DMS153 (cell line): Measurements from ENCODE around the gene ATP6V0A1.
"Not testable (repeated sequence)": the region's sequence is repeated elsewhere in the genome, so short reads cannot be mapped to it uniquely, and the experiment has no call there.

Source experiments
- DNase-seq: peaks from one replicate; lab custom pipeline; 2025; lab: John Stamatoyannopoulos, UW

Gene ATP6V0A1

GRCh38 chr17:42541041-42541833, 82.6 kb downstream of the ATP6V0A1 start:
- DNase-seq = no peak

- no peak for DNase-seq
Observed at GRCh38 chr17:42543190-42544079, 84.8 kb downstream of the ATP6V0A1 start.

DNA sequence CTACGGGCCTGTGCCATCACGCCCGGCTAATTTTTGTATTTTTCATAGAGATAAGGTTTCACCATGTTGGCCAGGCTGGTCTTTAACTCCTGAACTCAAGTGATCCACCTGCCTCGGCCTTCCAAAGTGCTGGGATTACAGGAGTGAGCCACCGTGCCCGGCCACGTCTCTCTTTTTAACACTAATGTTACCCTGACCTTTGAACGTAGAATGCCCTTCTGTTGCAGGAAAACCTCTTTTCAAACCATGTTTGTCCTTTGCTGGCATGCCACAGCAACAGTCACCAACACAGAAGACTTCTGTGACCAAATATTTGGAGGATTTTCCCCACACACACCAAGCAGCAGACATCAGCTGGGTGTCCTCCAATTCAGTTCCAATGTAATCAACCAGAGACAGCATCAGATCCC, 86.2 kb downstream of the ATP6V0A1 start:
- no peak for DNase-seq

DNA sequence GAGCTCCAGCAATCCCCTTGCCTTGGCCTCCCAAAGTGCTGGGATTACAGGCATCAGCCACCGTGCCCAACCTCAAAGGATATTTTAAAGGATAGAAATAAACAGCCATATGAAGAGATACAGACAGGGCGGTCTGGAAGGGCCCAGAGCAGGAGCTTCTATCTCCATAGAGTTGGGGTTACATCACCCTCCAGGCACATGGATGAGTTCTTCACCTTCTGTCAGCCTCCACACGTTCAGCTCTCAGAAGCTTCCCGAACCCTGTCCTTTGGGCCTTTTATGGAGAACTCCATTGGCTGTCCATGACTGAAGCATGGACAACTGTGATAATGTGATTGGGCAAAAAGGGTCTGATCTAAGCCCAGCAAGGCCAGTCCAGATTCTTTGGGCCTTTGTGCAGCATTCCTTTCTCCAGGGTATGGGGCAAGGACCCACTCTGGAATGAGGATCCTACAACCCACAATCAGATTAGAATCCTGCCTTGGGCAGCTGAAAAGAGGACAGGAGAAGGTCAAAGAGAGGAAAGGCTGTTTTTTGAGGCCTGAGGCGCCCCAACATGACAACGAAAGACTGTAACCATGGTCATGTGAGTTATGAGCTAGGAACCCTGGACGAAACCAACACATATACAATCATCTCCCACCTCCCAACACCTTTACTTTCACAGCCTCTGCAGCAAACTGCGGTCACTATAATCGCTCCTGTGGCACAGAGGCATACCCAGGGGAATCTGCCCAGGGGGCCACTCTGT, 87.3 kb downstream of the ATP6V0A1 start:
- DNase-seq = not testable (repeated sequence)

- no peak for DNase-seq
Observed at GRCh38 chr17:42547001-42547461, 88.4 kb downstream of the ATP6V0A1 start.

DNA sequence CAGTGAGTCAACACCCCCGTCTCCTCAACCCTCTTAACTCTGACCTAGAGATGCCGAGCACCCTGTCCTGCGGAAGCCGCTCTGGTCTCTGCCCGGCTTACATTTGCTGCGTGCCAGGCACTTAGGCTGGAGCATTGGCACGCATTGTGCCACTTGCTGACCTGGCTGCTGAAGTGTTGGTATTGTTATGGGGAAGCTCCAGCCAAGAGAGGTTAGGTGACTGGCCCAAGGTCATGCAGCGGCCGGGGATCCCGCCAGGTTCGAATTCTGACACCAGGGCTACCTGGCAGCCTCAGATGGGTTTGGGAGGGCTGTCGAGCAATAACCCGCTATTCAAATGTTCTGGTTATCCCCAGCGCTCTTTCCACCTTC, 89.0 kb downstream of the ATP6V0A1 start:
- no peak for DNase-seq

DNA sequence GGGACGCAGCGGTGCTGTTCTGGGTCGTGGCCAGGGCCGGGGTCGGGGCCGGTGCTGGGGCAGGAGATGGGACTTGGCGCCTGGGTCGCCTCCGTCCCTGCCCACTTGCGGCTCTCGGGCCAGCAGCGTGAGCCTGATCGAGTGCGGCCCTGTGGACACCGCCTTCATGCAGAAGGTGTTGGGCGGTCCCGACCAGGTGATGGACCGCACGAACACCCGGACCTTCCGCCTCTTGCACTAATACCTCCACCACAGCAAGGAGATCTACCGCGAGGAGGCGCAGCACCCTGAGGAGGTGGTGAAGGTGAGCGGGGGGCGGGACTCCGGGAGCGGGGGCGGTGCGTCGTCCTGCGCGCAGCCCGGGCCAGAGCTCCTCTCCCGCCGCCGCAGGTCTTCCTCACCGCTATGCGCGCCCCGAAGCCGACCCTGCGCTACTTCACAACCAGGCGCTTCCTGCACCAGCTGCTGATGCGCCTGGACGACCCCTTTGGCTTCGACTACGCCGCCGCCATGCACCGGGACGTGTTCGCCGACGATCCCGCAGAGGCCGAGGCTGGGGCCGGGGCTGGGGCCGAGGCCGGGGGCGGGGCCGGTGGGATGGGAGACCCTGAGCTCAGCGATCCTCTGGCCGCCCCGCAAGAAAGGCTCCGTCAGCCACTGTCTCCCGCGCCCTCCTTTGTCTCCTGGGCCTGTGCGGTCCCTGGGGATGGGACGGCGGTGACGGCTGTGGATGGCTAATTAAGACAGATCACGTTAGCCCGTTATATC, 89.6 kb downstream of the ATP6V0A1 start:
- peak; percentile 69 for DNase-seq

GRCh38 chr17:42548993-42549755, 90.5 kb downstream of the ATP6V0A1 start:
- DNase-seq = no peak

- not testable (repeated sequence) for DNase-seq
Observed at GRCh38 chr17:42552736-42553135, 94.1 kb downstream of the ATP6V0A1 start, which contains the start of gene HSD17B1. TSS of gene HSD17B1 (plus strand) at chr17:42552923. CDS start at chr17:42552934, 11 bp downstream.

GRCh38 chr17:42553161-42553818, 94.6 kb downstream of the ATP6V0A1 start:
- peak; percentile 28 for DNase-seq

DNA sequence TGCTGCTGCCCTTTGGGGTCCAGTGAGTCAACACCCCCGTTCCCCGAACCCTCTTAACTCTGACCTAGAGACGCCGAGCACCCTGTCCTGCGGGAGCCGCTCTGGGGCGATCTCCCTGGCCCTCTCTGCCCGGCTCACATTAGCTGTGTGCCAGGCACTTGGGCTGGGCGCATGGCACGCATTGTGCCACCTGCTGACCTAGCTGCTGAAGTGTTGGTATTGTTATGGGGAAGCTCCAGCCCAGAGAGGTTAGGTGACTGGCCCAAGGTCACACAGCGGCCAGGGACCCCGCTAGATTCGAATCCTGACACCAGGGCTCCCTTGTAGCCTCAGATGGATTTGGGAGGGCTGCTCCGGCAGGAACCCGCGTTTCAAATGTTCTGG, 95.2 kb downstream of the ATP6V0A1 start:
- no peak for DNase-seq

- peak; percentile 68 for DNase-seq
Observed at GRCh38 chr17:42554250-42555121, 95.8 kb downstream of the ATP6V0A1 start.

GRCh38 chr17:42555122-42555622, 96.5 kb downstream of the ATP6V0A1 start:
- no peak for DNase-seq

GRCh38 chr17:42555961-42556617, 97.4 kb downstream of the ATP6V0A1 start:
- not testable (repeated sequence) for DNase-seq

DNA sequence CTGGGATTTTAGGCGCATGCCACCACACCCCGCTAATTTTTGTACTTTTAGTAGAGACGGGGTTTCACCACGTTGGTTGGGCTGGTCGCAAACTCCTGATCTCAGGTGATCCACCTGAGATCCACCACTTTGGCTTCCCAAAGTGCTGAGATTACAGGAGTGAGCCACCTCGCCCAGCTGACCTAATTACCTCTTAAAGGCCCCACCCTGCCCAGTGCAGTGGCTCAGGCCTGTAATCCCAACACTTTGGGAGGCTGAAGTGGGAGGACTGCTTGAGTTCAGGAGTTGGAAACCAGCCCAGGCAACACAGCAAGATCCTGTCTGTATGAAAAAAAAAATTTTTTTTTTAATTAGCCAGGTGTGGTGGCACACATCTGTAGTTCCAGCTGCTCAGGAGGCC, 100.4 kb downstream of the ATP6V0A1 start:
- no peak for DNase-seq

GRCh38 chr17:42560246-42560645, 101.6 kb downstream of the ATP6V0A1 start:
- DNase-seq = no peak

GRCh38 chr17:42561897-42562387, 103.3 kb downstream of the ATP6V0A1 start, which contains the start of gene COASY:
TSS of gene COASY (plus strand) at chr17:42562148. CDS start at chr17:42562623, 475 bp downstream.
- DNase-seq = peak; percentile 93
